Thymus (tissue), 11 donors: ENCODE measurements around the gene DNAJB12. TPM values are rescaled to one million over a fixed set of nuclear protein-coding genes. Genes with fewer than 3 reads are reported as not detected.
"Not testable (repeated sequence)": the region's sequence is repeated elsewhere in the genome, so short reads cannot be mapped to it uniquely, and the experiment has no call there.

Experiments
- DNase-seq, 9 donors: peaks; one replicate each; pipeline ENCODE4 v3.0.0-alpha.2; 2013; ENCODE audit warnings: low spot score in 9 of 9, low read depth in 6 of 9, missing footprints in 1 of 9
- H3K27ac ChIP-seq, 2 donors: one replicate each; pipeline ENCODE4 v1.5.1; 2013; ENCODE audit warnings: control low read depth in 1 of 2, low read depth in 1 of 2, low read length in 1 of 2, mild to moderate bottlenecking in 1 of 2, moderate library complexity in 1 of 2
- H3K27me3 ChIP-seq, 2 donors: one replicate each; pipeline ENCODE4 v1.5.1; 2013; ENCODE audit warnings: low read length in 1 of 2; ENCODE audit not compliant: control insufficient read depth in 2 of 2, insufficient read depth in 1 of 2
- H3K36me3 ChIP-seq, 2 donors: one replicate each; pipeline ENCODE4 v1.5.1; 2013; ENCODE audit warnings: low read length in 1 of 2, mild to moderate bottlenecking in 1 of 2, moderate library complexity in 1 of 2; ENCODE audit not compliant: control insufficient read depth in 2 of 2, insufficient read depth in 2 of 2
- H3K4me1 ChIP-seq, 2 donors: one replicate each; pipeline ENCODE4 v1.5.1; 2013; ENCODE audit warnings: low read length in 2 of 2; ENCODE audit not compliant: control insufficient read depth in 2 of 2, insufficient read depth in 2 of 2
- H3K4me3 ChIP-seq, 2 donors: one replicate each; pipeline ENCODE4 v1.5.1; 2013; ENCODE audit warnings: low read length in 2 of 2, control low read depth in 1 of 2, mild to moderate bottlenecking in 1 of 2
- H3K9me3 ChIP-seq, 2 donors: one replicate each; pipeline ENCODE4 v1.5.1; 2013; ENCODE audit warnings: low read length in 1 of 2, mild to moderate bottlenecking in 1 of 2; ENCODE audit not compliant: control insufficient read depth in 2 of 2, insufficient read depth in 1 of 2
- WGBS: extraction: QIAGEN DNeasy Blood & Tissue Kit; methylation state at CpG from one replicate; pipeline ENCODE4 v1.1.7; 2013; 5-methylcytosine and 5-hydroxymethylcytosine counted together
- polyA plus RNA-seq: library from polyadenylated mRNA; stranded (reverse); fragments of 200-250 nt; gene quantifications from one replicate; pipeline ENCODE4 v1.2.3, GENCODE V29; 2013
- total RNA-seq: library from RNA; stranded (reverse); fragments of 120-200 nt; gene quantifications from one replicate; pipeline ENCODE4 v1.2.4, GENCODE V29; 2013
- donor health status: healthy.

DNAJB12 gene
- total and polyA plus RNA-seq, 2 donors = 14.6 to 16.8 TPM

DNA sequence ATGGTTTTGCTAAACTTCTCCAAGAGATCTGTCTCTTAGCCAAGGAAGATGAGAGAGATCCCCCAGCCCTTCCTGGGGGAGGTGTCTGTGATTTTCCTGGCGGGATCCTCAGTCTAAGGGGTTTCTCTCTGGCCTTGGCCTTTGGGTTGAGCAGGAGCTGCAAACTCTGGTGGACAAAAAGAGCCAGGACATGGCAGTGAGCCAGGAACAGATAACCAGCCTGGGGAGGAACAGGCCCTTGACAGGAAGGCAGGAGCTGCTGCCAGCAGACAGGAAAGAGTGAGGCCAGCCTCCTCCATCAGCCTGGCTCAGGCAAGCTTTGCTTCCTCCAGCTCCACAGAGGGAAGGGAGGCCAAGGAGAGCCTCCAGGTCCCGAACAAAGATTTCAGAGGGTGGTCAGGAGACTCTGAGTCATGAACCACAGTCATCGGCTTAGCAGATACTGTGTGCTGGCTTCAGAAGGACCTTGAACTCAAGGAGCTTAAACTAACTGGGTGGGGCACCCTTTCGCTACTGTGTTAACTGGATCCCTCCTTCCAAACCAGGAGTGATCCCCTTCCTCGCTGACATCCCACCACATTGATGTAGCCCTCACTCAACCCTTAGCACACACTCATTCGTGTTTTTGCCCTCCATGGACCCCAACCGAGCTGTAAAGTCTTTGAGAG lies 46.3 kb downstream of the DNAJB12 start:
- peak in 1 of 9 donors; percentile 52 for DNase-seq
- H3K27ac ChIP-seq = no peak overlapping the region
- WGBS = 79% methylated on average over 7 of the region's 7 CpGs

DNA sequence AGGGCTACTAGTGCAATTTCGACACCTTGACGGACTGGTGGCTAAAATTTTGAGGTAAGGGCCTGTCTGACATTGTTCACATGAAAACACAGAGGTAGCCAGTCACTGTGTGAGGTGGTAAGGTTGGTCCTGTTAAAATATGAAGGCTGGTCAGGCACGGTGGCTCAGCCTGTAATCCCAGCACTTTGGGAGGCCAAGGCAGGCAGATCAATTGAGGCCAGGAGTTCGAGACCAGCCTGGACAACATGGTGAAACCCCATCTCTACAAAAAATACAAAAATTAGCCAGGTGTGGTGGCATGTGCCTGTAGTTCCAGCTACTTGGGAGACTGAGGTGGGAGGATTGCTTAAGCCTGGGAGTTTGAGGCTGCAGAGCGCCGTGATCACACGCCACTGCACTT lies 47.0 kb downstream of the DNAJB12 start:
- H3K36me3 ChIP-seq, H3K27ac ChIP-seq: not testable (repeated sequence)
- peaks cover 45 to 71% of the 10 kb centered on the region in 2 donors for H3K4me1 ChIP-seq

More for the DNA sequence above, 46.3 kb downstream of the DNAJB12 start:
- Histone ChIP-seq H3K9me3 (peaks cover 0 to 5% of the 10 kb centered on the region in 2 donors), H3K4me1 (peaks cover 44 to 64% of the 10 kb centered on the region in 2 donors), H3K27me3 (no peaks in the 10 kb centered on the region), H3K36me3 (no peaks in the 10 kb centered on the region), H3K4me3 (no peak overlapping the region)

DNA sequence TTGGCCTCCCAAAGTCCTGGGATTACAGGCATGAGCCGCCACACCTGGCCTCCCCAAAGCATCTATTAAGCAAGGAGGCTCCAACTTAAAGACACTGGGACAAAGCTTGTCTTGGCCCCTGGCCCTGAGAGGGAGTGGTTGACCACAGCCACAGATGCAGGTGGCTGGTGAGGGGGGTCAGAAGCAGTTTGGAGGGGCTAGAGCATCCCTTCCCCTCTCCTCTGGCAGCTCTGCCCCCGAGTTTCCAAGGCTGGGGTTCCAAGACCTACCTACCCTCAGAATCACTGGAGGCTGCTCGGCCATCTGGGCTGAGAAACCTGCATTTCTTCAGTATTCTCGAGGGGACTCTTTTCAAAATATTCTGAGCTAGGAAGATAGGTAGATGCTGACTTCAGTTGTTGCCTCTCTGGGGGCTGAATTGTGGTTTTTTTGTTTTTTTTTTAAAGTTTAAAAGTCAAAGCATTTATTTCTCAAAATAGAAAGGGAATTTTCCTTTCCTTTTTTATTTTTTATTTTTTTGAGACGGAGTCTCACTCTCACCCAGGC lies 48.4 kb downstream of the DNAJB12 start:
- H3K27me3 ChIP-seq = no peaks in the 10 kb centered on the region
- H3K4me3 ChIP-seq = no peak overlapping the region
- 35% methylated on average over 5 of the region's 5 CpGs for WGBS
- H3K27ac ChIP-seq = peak overlapping the region in 1 of 2 donors; percentile 3
- DNase-seq = no peak
- peaks cover 50 to 82% of the 10 kb centered on the region in 2 donors for H3K4me1 ChIP-seq
- H3K9me3 ChIP-seq = peaks cover 0 to 5% of the 10 kb centered on the region in 2 donors
- no peaks in the 10 kb centered on the region for H3K36me3 ChIP-seq

More for the DNA sequence above, 47.0 kb downstream of the DNAJB12 start:
- WGBS = 98% methylated on average over 7 of the region's 7 CpGs
- H3K9me3 ChIP-seq, DNase-seq, H3K27me3 ChIP-seq, H3K4me3 ChIP-seq: not testable (repeated sequence)

DNA sequence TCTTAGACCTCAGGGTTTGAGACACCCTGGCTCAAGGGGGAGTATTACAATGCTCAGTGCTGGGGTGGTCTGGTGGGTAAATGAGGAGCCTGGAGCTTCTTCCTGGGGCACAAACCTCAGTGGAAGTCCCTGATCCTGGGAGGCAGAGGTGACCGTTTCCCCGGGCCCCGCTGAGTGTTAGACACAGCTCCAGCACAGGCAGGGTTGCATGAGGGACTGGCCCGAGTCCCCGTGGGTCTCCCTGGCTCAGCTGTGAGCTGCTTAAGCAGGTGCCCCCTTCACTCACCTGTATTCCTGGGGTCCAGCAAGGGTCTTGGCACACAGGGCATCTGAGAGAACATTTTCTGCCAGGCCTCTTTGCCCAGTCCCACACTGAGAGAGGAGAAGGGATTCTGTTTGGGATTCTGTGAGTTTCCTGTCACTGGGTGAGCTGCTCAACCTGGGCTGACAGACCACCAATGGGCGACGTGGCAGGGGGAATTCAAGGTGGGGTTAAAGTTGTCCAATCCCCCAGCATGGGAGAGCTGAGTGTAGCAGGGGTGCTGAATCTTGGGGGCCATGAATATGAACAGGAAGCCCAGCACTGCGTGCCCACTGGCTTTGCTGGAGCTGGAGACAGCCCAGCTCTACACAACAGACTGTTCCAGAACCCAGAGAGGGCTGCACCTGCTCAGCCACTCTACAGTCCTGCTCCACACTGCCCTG lies 51.1 kb downstream of the DNAJB12 start:
- peaks cover 28 to 63% of the 10 kb centered on the region in 2 donors for H3K4me1 ChIP-seq
- 89% methylated on average over 8 of the region's 8 CpGs for WGBS
- no peaks in the 10 kb centered on the region for H3K9me3 ChIP-seq
- H3K27me3 ChIP-seq = no peaks in the 10 kb centered on the region
- DNase-seq = no peak
- H3K36me3 ChIP-seq = no peaks in the 10 kb centered on the region
- H3K27ac ChIP-seq = no peak overlapping the region
- H3K4me3 ChIP-seq = no peak overlapping the region

DNA sequence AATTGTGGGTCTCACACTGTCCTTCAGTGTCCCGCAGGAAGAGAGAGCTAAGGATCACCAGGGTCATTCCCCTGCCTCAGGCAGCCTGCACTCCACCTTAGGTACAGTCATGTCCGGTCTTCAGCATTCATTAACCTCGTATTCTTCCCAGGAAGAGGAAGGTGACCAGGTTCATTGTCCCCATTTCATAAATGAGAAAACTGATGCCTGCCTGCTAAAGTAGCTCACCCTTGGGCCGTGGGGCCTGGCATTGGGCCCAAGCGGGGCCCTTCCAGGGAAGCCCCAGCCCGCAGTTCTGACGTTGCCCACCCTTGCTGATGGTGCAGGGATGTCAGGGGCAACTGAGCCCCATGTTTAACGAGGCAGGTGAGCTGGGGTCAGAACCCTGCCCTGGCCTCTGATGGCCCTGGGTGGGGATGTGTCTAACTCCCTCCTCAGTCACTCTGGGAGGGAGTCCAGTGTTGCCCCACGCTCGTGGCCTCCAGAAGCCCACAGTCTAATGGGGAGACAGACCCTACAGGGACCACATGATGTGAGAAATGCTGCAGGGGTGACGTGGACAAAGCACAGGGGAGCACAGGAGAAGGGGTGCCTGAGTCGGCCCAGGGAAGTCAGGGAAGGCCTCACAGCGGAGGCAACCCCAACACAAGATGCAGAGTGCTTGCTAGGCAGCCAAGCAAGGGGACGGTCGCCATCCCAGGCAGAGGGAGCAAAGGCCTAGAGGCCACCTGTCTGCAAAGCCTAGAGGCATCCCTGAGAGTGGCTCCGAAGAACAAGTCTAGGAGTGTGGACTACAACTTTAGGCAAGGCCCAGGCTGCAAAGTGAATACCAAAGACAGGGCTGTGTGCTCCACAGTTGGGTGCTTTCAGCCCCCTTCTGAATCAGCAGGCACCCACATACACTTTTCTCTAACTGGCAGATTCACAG lies 55.9 kb downstream of the DNAJB12 start:
- 96% methylated on average over 16 of the region's 16 CpGs for WGBS
- Histone ChIP-seq H3K9me3 (peaks cover 0 to 6% of the 10 kb centered on the region in 2 donors), H3K27ac (peak overlapping the region; percentile 12 to 47), H3K36me3 (no peaks in the 10 kb centered on the region), H3K27me3 (no peaks in the 10 kb centered on the region), H3K4me1 (peaks cover 32 to 68% of the 10 kb centered on the region in 2 donors), H3K4me3 (no peak overlapping the region)
- DNase-seq = no peak

DNA sequence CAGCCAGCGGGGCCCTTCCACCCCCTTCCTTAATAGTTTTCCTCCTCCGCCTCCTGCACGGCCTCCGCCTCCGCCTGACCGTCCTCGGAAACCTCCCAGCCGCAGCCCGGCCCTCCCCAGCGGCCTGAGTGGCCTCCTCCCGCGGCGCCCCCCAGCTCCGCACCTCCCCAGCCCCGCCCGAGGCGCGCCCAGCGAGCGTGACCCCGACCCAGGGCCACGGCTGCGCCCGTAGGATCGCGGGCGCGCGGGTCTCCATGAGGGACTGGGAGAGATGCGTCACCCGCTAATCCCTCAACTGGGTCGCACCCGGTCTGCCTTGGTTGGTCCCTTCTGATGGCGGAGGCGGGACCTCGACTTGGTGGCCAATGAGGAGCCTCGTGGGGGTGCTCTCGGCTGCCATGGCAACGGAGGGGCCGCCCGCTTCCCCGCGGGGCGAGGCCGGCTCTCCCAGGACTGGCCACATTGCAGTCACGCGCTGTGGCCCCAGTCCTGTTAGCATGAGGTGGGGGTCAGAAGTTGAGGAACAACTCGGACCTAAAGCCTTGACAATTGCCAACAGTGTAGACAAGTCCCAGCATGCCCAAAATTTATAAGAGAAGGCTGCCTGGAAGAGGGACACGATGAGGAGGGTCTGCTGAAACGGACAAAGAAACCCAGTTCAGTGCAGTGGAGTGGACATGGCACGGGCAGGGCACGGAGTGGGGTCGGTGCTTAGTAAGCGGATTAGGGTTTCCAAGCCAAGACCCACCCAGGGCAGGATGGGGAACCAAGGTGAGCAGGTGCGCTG lies 56.7 kb downstream of the DNAJB12 start:
- Histone ChIP-seq H3K4me3 (peak overlapping the region; percentile 47 to 52), H3K9me3 (peaks cover 0 to 6% of the 10 kb centered on the region in 2 donors), H3K27me3 (no peaks in the 10 kb centered on the region), H3K27ac (peak overlapping the region; percentile 92 to 95), H3K36me3 (no peaks in the 10 kb centered on the region), H3K4me1 (peaks cover 32 to 65% of the 10 kb centered on the region in 2 donors)
- DNase-seq = peak in 8 of 9 donors; percentile 73 to 95 (median 88)
- 22% methylated on average over 55 of the region's 55 CpGs for WGBS

DNA sequence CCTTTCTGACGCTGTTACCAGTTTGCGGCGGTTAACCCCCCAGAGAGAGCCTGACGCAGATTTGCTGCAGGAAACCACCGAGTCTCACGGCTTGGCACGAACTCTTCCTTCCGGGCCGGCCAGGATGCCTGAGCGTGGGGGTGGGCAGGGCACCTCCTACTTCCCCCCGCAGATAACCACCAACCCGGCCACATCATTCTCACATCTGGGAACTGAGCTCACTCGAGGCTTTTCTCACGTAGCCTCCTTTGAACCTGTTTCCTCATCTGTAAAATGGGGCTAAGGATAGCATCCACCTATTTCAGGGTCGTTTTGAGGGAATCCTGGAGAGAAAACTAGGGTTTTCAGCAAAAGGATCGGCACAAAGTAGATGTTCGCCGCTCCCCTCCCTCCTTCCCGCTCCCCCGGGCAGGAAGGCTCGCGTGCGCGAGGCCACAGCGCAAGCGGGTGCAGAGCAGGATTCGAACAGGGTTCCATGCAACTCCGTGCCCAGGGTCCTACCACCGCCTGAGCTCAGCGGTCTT lies 57.4 kb downstream of the DNAJB12 start:
- Histone ChIP-seq H3K4me1 (peaks cover 36 to 66% of the 10 kb centered on the region in 2 donors), H3K27ac (peak overlapping the region; percentile 92 to 95), H3K27me3 (no peaks in the 10 kb centered on the region), H3K9me3 (peaks cover 0 to 6% of the 10 kb centered on the region in 2 donors), H3K36me3 (no peaks in the 10 kb centered on the region), H3K4me3 (peak overlapping the region; percentile 47 to 52)
- WGBS = 2% methylated on average over 30 of the region's 30 CpGs
- DNase-seq = peak; percentile 69 to 95 (median 85)

DNA sequence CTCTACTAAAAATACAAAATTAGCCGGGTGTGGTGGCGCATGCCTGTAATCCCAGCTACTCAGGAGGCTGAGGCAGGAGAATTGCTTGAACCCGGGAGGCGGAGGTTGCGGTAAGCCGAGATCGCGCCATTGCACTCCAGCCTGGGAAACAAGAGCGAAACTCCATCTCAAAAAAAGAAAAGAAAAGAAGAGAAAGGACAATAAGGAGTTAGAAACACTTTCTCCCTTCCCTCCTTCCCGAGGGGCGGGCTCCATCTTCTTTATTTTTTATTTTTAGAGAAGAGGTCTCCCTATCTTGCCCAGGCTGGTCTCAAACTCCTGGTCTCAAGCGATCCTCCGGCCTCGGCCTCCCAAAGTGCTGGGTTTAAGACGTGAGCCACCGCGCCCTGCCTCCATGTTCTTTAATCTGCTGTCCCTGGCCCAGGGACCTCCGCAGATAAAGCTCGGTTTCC lies 57.9 kb downstream of the DNAJB12 start:
- not testable (repeated sequence) for H3K9me3 ChIP-seq
- 51% methylated on average over 19 of the region's 19 CpGs for WGBS

More for the DNA sequence above, 57.9 kb downstream of the DNAJB12 start:
- H3K27ac ChIP-seq = peak overlapping the region; percentile 92 to 95
- H3K4me1 ChIP-seq = peaks cover 39 to 66% of the 10 kb centered on the region in 2 donors
- not testable (repeated sequence) for H3K27me3 ChIP-seq, H3K36me3 ChIP-seq, DNase-seq
- peak overlapping the region; percentile 47 to 52 for H3K4me3 ChIP-seq
